ENCODE data around the gene SPRED1. TPM values are rescaled to one million over a fixed set of nuclear protein-coding genes. Genes with fewer than 3 reads are reported as not detected.
"Not testable (repeated sequence)": the region's sequence is repeated elsewhere in the genome, so short reads cannot be mapped to it uniquely, and the experiment has no call there.

SPRED1 gene
- total RNA-seq, 1 donor from 2014 or later, result 33.7 TPM

GRCh38 chr15:38231436-38231835 lies 21.2 kb upstream of the SPRED1 start:
- H3K27me3 Mint-ChIP-seq (ENCODE audit: unreplicated experiment), result no peaks in the 10 kb centered on the region
- peaks cover 18% of the 10 kb centered on the region for H3K4me1 Mint-ChIP-seq (ENCODE audit: unreplicated experiment)
- TF ChIP-seq CTCF (IDR thresholded peaks at IDR 0.05), result no peak
- H3K27ac Mint-ChIP-seq (ENCODE audit: unreplicated experiment), result no peak overlapping the region
- DNase-seq (ENCODE audit: extremely low spot score, unreplicated experiment), result no peak
- no peak overlapping the region for H3K4me3 Mint-ChIP-seq (ENCODE audit: unreplicated experiment)
- H3K9me3 Mint-ChIP-seq (ENCODE audit: unreplicated experiment), result no peaks in the 10 kb centered on the region
- H3K36me3 Mint-ChIP-seq (ENCODE audit: unreplicated experiment), result no peaks in the 10 kb centered on the region

DNA sequence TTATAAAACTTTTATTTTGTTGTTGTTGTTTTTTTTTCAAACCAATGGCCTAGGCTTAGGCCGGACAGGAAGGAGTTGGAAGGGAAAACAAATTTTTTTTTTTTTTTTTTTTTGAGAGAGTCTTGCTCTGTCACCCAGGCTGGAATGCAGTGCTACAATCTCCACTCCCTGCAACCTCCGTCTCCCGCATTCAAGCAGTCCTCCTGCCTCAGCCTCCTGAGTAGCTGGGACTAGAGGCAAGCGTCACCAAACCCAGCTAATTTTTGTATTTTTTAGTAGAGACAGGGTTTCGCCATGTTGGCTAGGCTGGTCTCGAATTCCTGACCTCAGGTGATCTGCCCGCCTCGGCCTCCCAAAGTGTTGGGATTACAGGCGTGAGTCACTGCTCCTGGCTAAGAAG lies 15.6 kb upstream of the SPRED1 start:
- not testable (repeated sequence) for H3K27me3 Mint-ChIP-seq (ENCODE audit: unreplicated experiment); H3K9me3 Mint-ChIP-seq (ENCODE audit: unreplicated experiment); DNase-seq (ENCODE audit: extremely low spot score, unreplicated experiment); H3K4me1 Mint-ChIP-seq (ENCODE audit: unreplicated experiment); H3K36me3 Mint-ChIP-seq (ENCODE audit: unreplicated experiment); H3K27ac Mint-ChIP-seq (ENCODE audit: unreplicated experiment); H3K4me3 Mint-ChIP-seq (ENCODE audit: unreplicated experiment)

DNA sequence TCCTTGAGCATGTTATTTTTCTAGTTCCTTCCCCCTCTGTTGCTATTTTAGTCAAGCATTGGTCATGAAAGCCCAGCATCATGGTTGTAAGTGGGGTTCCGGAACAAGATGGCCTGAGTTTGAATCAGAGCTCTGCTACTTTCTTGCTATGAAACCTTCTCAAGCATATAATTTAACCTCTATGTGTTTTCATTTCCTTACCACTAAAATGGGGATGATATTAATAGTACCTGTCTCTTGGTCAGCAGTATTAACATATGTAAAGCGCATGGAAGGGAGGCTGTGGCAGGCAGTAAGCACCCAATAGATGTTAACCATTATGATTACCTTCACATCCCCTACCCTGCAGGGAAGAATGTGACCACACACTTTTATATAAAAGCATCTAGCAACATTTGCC lies 14.3 kb upstream of the SPRED1 start:
- Mint-ChIP-seq H3K4me3 (ENCODE audit: unreplicated experiment) (no peak overlapping the region), H3K27me3 (ENCODE audit: unreplicated experiment) (no peaks in the 10 kb centered on the region), H3K4me1 (ENCODE audit: unreplicated experiment) (no peaks in the 10 kb centered on the region), H3K9me3 (ENCODE audit: unreplicated experiment) (no peaks in the 10 kb centered on the region), H3K36me3 (ENCODE audit: unreplicated experiment) (no peaks in the 10 kb centered on the region), H3K27ac (ENCODE audit: unreplicated experiment) (no peak overlapping the region)
- no peak for TF ChIP-seq CTCF (IDR thresholded peaks at IDR 0.05)
- no peak for DNase-seq (ENCODE audit: extremely low spot score, unreplicated experiment)

GRCh38 chr15:38242055-38242454 lies 10.6 kb upstream of the SPRED1 start:
- H3K36me3 Mint-ChIP-seq (ENCODE audit: unreplicated experiment), result no peaks in the 10 kb centered on the region
- H3K27me3 Mint-ChIP-seq (ENCODE audit: unreplicated experiment), result no peaks in the 10 kb centered on the region
- no peaks in the 10 kb centered on the region for H3K9me3 Mint-ChIP-seq (ENCODE audit: unreplicated experiment)
- no peaks in the 10 kb centered on the region for H3K4me1 Mint-ChIP-seq (ENCODE audit: unreplicated experiment)
- TF ChIP-seq CTCF (IDR thresholded peaks at IDR 0.05), result no peak
- no peak for DNase-seq (ENCODE audit: extremely low spot score, unreplicated experiment)
- H3K27ac Mint-ChIP-seq (ENCODE audit: unreplicated experiment), result no peak overlapping the region
- H3K4me3 Mint-ChIP-seq (ENCODE audit: unreplicated experiment), result no peak overlapping the region

GRCh38 chr15:38243278-38244055 lies 9.2 kb upstream of the SPRED1 start:
- no peak overlapping the region for H3K4me3 Mint-ChIP-seq (ENCODE audit: unreplicated experiment)
- TF ChIP-seq CTCF (IDR thresholded peaks at IDR 0.05), result no peak
- H3K4me1 Mint-ChIP-seq (ENCODE audit: unreplicated experiment), result peaks cover 3% of the 10 kb centered on the region
- H3K27ac Mint-ChIP-seq (ENCODE audit: unreplicated experiment), result no peak overlapping the region
- H3K9me3 Mint-ChIP-seq (ENCODE audit: unreplicated experiment), result no peaks in the 10 kb centered on the region
- DNase-seq (ENCODE audit: extremely low spot score, unreplicated experiment), result no peak
- no peaks in the 10 kb centered on the region for H3K27me3 Mint-ChIP-seq (ENCODE audit: unreplicated experiment)
- no peaks in the 10 kb centered on the region for H3K36me3 Mint-ChIP-seq (ENCODE audit: unreplicated experiment)

Data from osteocyte (in vitro differentiated cells).